Measurements from ENCODE around the gene CRTC1. TPM values are rescaled to one million over a fixed set of nuclear protein-coding genes. Genes with fewer than 3 reads are reported as not detected.
A peak's percentile ranks its signal among the peaks of the same experiment; 100 is the strongest.
"Not testable (repeated sequence)": the region's sequence is repeated elsewhere in the genome, so short reads cannot be mapped to it uniquely, and the experiment has no call there.

Gene CRTC1
- total RNA-seq, 4 donors from 2014 or later, result 3.8 to 8.9 (median 6.3) TPM

DNA sequence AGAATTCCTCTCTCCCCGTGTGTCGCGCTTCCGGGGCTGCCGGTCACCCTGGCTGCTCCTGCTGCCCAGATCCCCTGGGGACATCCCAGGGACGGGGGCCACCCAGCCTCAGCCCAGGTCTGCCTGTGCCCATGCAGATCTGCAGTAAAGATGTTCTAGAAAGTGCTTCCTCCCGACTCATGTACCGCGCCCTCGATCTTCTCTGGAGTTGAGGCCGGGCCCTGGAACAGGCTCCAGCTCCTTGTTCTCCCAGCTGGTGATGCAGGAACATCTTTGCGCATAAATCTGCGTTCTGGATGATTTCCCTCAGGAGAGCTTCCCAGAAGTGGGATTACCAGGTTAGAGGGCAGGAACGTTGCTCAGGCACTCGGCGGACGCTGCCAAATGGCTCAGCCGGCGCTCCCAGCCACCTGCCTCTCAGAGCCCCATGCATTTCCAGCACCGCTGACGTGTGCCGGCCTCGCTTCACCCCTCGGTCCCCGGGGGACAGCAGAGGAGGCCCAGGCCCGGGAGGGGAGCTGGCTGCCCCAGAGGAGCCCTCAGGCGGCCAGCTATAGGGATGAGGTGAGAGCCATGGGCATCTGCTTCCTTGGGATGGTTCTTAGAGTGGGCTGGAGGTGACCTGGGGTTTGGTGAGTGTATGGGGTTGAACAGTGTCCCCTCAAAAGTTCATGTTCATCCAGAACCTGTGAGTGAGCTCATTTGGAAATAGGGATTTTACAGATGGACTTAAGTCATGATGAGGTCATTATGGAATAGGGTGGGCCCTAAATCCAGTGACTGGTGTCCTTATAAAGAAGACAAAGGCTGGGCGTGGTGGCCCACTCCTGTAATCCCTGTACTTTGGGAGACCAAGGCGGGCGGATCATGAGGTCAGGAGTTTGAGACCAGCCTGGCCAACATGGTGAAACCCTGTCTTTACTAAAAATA, 42.6 kb downstream of the CRTC1 start:
- no peak for TF ChIP-seq POLR2A (IDR thresholded peaks at IDR 0.05)
- TF ChIP-seq POLR2AphosphoS5 (IDR thresholded peaks at IDR 0.05), result peak; percentile 94
- Histone ChIP-seq H3K4me1 (peaks cover 0 to 18% (median 0%) of the 10 kb centered on the region in 3 donors), H3K27me3 (no peaks in the 10 kb centered on the region), H3K4me3 (no peak overlapping the region), H3K27ac (peak overlapping the region in 3 of 4 donors; percentile 31 to 69 (median 51)), H3K9me3 (no peaks in the 10 kb centered on the region), H3K36me3 (peaks cover 0 to 6% of the 10 kb centered on the region in 2 donors)
- peak; percentile 78 for ATAC-seq
- 81 to 84% methylated on average over 4 to 8 of the region's 30 CpGs for WGBS, 2 donors (ENCODE audit: low coverage in 1 of 2)

DNA sequence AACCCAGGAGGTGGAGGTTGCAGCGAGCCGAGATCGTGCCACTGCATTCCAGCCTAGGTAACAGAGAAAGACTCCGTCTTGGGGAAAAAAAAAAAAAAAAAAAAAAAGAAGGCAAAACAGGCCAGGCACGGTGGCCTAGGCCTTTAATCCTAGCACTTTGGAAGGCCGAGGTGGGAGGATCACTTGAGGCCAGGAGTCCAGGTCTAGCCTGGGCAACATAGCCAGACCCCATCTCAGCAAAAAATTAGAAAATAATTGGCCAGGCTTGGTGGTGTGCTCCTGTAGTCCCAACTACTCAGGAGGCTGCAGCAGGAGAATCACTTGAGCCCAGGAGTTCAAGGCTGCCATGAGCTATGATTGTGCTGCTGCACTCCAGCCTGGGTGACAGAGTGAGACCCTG, 43.4 kb downstream of the CRTC1 start:
- Histone ChIP-seq H3K27ac (no peak overlapping the region), H3K4me1 (peaks cover 0 to 18% (median 0%) of the 10 kb centered on the region in 3 donors), H3K36me3 (peaks cover 0 to 6% of the 10 kb centered on the region in 2 donors), H3K27me3 (no peaks in the 10 kb centered on the region), H3K4me3 (no peak overlapping the region), H3K9me3 (no peaks in the 10 kb centered on the region)
- no peak for ATAC-seq
- TF ChIP-seq, protein P1, sequence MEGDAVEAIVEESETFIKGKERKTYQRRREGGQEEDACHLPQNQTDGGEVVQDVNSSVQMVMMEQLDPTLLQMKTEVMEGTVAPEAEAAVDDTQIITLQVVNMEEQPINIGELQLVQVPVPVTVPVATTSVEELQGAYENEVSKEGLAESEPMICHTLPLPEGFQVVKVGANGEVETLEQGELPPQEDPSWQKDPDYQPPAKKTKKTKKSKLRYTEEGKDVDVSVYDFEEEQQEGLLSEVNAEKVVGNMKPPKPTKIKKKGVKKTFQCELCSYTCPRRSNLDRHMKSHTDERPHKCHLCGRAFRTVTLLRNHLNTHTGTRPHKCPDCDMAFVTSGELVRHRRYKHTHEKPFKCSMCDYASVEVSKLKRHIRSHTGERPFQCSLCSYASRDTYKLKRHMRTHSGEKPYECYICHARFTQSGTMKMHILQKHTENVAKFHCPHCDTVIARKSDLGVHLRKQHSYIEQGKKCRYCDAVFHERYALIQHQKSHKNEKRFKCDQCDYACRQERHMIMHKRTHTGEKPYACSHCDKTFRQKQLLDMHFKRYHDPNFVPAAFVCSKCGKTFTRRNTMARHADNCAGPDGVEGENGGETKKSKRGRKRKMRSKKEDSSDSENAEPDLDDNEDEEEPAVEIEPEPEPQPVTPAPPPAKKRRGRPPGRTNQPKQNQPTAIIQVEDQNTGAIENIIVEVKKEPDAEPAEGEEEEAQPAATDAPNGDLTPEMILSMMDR (IDR thresholded peaks at IDR 0.05), result no peak
- TF ChIP-seq POLR2A (IDR thresholded peaks at IDR 0.05) (no peak), EP300 (IDR thresholded peaks at IDR 0.05) (no peak), POLR2AphosphoS5 (IDR thresholded peaks at IDR 0.05) (no peak)
- 100% methylated on average over 3 of the region's 6 CpGs; no CpG with 5 or more reads in 1 of the 2 donors for WGBS, 2 donors (ENCODE audit: low coverage in 1 of 2)

DNA sequence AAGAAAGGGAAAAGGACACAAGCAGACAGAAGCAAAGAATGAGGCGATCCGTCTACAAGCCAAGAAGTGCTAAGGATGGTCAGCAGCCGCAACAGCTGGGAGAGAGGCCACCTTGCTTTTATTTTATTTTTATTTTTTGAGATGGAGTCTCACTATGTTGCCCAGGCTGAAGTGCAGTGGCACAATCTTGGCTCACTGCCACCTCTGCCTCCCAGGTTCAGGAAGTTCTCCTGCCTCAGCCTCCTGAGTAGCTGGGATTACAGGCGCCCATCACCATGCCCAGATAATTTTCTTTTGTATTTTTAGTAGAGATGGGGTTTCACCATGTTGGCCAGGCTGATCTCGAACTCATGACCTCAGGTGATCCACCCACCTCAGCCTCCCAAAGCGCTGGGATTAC, 44.1 kb downstream of the CRTC1 start:
- 98 to 100% methylated on average over 3 to 6 of the region's 6 CpGs for WGBS, 2 donors (ENCODE audit: low coverage in 1 of 2)
- not testable (repeated sequence) for H3K36me3 ChIP-seq, H3K27me3 ChIP-seq, ATAC-seq, H3K4me3 ChIP-seq, H3K9me3 ChIP-seq, H3K27ac ChIP-seq
- H3K4me1 ChIP-seq, result peaks cover 0 to 18% (median 0%) of the 10 kb centered on the region in 3 donors

DNA sequence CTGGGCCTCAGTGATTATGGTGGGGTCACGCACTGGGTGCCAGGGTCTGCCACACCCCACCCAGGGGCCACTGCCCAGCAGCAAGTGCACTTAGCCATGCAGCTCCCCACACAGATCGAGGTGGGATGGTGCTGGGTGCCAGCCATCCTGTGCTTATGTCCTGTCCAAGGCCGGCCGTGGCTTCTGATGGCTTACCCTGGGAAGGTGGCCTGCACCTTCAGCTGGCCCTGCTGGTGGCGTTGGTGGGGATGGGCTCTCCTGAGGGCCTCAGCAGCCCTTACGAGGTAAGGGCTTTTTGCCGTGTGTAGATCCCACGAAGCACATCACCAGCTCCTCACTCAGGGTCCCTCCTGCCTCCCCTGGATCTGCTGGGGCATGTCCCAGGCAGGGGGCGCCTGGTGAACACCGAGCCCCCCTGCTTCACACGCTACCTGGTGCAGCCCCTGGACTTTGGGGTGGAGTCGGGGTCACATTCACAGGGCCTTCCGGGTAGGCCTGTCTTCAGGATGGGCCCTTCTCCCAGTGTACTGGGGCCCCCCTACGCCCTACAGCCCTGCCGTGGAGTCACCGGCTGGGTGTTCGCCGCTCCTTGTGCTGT, 46.6 kb downstream of the CRTC1 start:
- Histone ChIP-seq H3K9me3 (no peaks in the 10 kb centered on the region), H3K36me3 (no peaks in the 10 kb centered on the region), H3K27ac (no peak overlapping the region), H3K4me3 (no peak overlapping the region), H3K27me3 (no peaks in the 10 kb centered on the region), H3K4me1 (peaks cover 0 to 27% (median 9%) of the 10 kb centered on the region in 3 donors)
- no peak for ATAC-seq
- TF ChIP-seq, protein P1 (IDR thresholded peaks at IDR 0.05), result no peak
- TF ChIP-seq POLR2AphosphoS5 (IDR thresholded peaks at IDR 0.05) (no peak), POLR2A (IDR thresholded peaks at IDR 0.05) (no peak), EP300 (IDR thresholded peaks at IDR 0.05) (no peak)
- WGBS, 2 donors (ENCODE audit: low coverage in 1 of 2), result 98 to 100% methylated on average over 2 to 9 of the region's 18 CpGs

DNA sequence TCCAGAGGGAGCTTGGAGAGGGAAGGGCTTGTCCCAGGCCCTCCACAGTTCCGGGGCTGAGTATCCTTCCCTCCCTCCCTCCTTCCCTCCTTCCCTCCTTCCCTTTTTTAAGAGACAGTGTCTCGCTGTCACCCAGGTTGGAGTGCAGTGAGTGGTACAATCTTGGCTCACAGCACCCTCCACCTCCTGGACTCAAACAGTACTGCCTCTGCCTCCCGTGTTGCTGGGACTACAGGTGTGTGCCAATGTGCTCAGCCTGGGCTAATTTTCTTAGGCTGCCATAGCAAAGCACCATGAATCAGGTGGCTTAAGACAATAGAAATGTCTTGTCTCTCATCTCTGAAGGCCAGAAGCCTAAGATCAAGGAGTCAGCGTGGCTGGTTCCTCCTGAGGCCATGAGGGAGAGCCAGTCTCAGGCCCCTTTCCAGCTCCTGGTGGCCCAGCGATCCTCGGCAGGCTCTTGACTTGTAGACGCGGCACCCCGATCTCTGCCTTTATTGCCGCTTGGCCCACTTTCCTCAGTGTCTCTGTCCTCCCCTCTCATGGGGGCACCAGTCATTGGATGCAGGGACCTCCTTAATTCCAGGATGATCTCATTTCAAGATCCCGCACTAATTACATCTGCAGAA, 47.5 kb downstream of the CRTC1 start:
- no peak for TF ChIP-seq POLR2A (IDR thresholded peaks at IDR 0.05)
- no peak for TF ChIP-seq POLR2AphosphoS5 (IDR thresholded peaks at IDR 0.05)
- no peak for TF ChIP-seq EP300 (IDR thresholded peaks at IDR 0.05)
- TF ChIP-seq, protein P1 (IDR thresholded peaks at IDR 0.05), result no peak
- 94% methylated on average over 5 of the region's 11 CpGs; no CpG with 5 or more reads in 1 of the 2 donors for WGBS, 2 donors (ENCODE audit: low coverage in 1 of 2)

More for the DNA sequence above, 47.5 kb downstream of the CRTC1 start:
- Histone ChIP-seq H3K27me3 (no peaks in the 10 kb centered on the region), H3K4me1 (peaks cover 0 to 25% (median 9%) of the 10 kb centered on the region in 3 donors), H3K36me3 (no peaks in the 10 kb centered on the region), H3K4me3 (no peak overlapping the region), H3K9me3 (no peaks in the 10 kb centered on the region), H3K27ac (no peak overlapping the region)
- ATAC-seq, result no peak

Data from gastroesophageal sphincter (tissue), 4 donors.